Osteocyte (in vitro differentiated cells): ENCODE measurements around the gene OTUB1. TPM values are rescaled to one million over a fixed set of nuclear protein-coding genes. Genes with fewer than 3 reads are reported as not detected.
"Not testable (repeated sequence)": the region's sequence is repeated elsewhere in the genome, so short reads cannot be mapped to it uniquely, and the experiment has no call there.

Experiments
- DNase-seq: peaks from one replicate; pipeline ENCODE4 v3.0.0; 2021; ENCODE audit warnings: mixed read lengths; ENCODE audit not compliant: unreplicated experiment; ENCODE audit errors: extremely low spot score
- H3K27ac Mint-ChIP-seq: one replicate; pipeline ENCODE4 v1.8.0; 2021; ENCODE audit warnings: mild to moderate bottlenecking, mixed read lengths; ENCODE audit not compliant: unreplicated experiment
- H3K27me3 Mint-ChIP-seq: one replicate; pipeline ENCODE4 v1.8.0; 2021; ENCODE audit warnings: mixed read lengths; ENCODE audit not compliant: unreplicated experiment
- H3K36me3 Mint-ChIP-seq: one replicate; pipeline ENCODE4 v1.8.0; 2021; ENCODE audit warnings: mixed read lengths; ENCODE audit not compliant: unreplicated experiment
- H3K4me1 Mint-ChIP-seq: one replicate; pipeline ENCODE4 v1.8.0; 2021; ENCODE audit warnings: mixed read lengths; ENCODE audit not compliant: unreplicated experiment
- H3K4me3 Mint-ChIP-seq: one replicate; pipeline ENCODE4 v1.8.0; 2021; ENCODE audit warnings: mild to moderate bottlenecking, moderate library complexity, mixed read lengths; ENCODE audit not compliant: unreplicated experiment
- H3K9me3 Mint-ChIP-seq: one replicate; pipeline ENCODE4 v1.8.0; 2021; ENCODE audit warnings: mixed read lengths; ENCODE audit not compliant: unreplicated experiment
- total RNA-seq: library from RNA; stranded (reverse); gene quantifications from 2 replicates; pipeline ENCODE4 v1.2.1, GENCODE V29; 2021
- TF ChIP-seq, protein P1 (sequence below): fragments of 200-600 bp; sonication (generic); IDR thresholded peaks from 2 replicates; pipeline ENCODE4 v1.5.0; 2021; ENCODE audit warnings: antibody characterized with exemption, mild to moderate bottlenecking, moderate library complexity

OTUB1 gene
- total RNA-seq, 1 donor from 2014 or later = 71.4 TPM

- DNase-seq = no peak
- no peak overlapping the region for H3K27ac Mint-ChIP-seq
- H3K36me3 Mint-ChIP-seq = peaks cover 33% of the 10 kb centered on the region
- H3K4me3 Mint-ChIP-seq = no peak overlapping the region
- no peaks in the 10 kb centered on the region for H3K9me3 Mint-ChIP-seq
- H3K4me1 Mint-ChIP-seq = peaks cover 8% of the 10 kb centered on the region
- TF ChIP-seq, protein P1, sequence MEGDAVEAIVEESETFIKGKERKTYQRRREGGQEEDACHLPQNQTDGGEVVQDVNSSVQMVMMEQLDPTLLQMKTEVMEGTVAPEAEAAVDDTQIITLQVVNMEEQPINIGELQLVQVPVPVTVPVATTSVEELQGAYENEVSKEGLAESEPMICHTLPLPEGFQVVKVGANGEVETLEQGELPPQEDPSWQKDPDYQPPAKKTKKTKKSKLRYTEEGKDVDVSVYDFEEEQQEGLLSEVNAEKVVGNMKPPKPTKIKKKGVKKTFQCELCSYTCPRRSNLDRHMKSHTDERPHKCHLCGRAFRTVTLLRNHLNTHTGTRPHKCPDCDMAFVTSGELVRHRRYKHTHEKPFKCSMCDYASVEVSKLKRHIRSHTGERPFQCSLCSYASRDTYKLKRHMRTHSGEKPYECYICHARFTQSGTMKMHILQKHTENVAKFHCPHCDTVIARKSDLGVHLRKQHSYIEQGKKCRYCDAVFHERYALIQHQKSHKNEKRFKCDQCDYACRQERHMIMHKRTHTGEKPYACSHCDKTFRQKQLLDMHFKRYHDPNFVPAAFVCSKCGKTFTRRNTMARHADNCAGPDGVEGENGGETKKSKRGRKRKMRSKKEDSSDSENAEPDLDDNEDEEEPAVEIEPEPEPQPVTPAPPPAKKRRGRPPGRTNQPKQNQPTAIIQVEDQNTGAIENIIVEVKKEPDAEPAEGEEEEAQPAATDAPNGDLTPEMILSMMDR = no peak
- H3K27me3 Mint-ChIP-seq = no peaks in the 10 kb centered on the region
These were observed 34.3 kb upstream of the OTUB1 start for GRCh38 chr11:63951779-63952536.

- Mint-ChIP-seq H3K27ac (no peak overlapping the region), H3K4me3 (no peak overlapping the region), H3K9me3 (no peaks in the 10 kb centered on the region), H3K36me3 (peaks cover 33% of the 10 kb centered on the region), H3K4me1 (peaks cover 8% of the 10 kb centered on the region), H3K27me3 (no peaks in the 10 kb centered on the region)
- no peak for DNase-seq
- TF ChIP-seq, protein P1 = no peak
These were observed 33.7 kb upstream of the OTUB1 start for GRCh38 chr11:63952570-63952969.

DNA sequence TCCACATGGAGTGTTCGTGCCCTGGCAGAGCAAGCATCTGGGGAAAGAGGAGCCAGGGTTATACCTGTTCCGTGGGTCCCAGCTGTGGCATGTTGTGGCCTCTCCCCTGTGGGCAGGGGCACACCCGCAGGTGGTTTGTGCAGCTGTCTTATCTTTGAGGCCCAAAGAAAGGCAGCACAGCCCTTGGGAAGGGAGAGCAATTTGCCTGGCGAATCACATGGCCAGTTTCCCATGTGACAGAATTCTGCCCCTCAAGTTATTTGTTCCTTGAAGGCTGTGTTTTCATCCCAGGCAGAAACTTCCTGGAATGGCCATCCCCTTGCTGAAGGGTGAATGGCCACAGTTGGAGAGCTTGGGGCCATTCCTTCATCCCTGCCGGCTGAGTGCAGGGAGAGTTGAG is 28.2 kb upstream of the OTUB1 start:
- H3K27me3 Mint-ChIP-seq = no peaks in the 10 kb centered on the region
- H3K27ac Mint-ChIP-seq = no peak overlapping the region
- H3K9me3 Mint-ChIP-seq = no peaks in the 10 kb centered on the region
- TF ChIP-seq, protein P1 = no peak
- H3K4me3 Mint-ChIP-seq = no peak overlapping the region
- peaks cover 3% of the 10 kb centered on the region for H3K4me1 Mint-ChIP-seq
- no peak for DNase-seq
- peaks cover 20% of the 10 kb centered on the region for H3K36me3 Mint-ChIP-seq

GRCh38 chr11:63961608-63962412 is 24.4 kb upstream of the OTUB1 start:
- Mint-ChIP-seq H3K9me3 (no peaks in the 10 kb centered on the region), H3K27me3 (no peaks in the 10 kb centered on the region), H3K27ac (no peak overlapping the region), H3K36me3 (no peaks in the 10 kb centered on the region), H3K4me1 (peaks cover 3% of the 10 kb centered on the region), H3K4me3 (no peak overlapping the region)
- no peak for DNase-seq
- TF ChIP-seq, protein P1 = no peak

DNA sequence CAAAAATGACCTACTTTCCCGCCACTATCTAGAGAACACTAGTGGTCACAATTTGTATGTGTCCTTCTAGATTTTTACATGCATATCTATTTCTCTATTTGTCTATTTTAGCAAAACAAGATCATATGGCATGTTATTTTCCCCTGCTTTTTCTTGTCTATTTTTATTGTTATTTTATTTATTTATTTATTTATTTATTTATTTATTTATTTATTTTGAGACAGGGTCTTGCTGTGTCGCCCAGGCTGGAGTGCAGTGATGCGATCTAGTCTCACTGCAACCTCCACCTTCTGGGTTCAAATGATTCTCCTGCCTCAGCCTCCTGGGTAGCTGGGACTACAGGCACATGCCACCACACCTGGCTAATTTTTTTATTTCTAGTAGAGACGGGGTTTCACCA is 22.3 kb upstream of the OTUB1 start:
- H3K27me3 Mint-ChIP-seq, H3K27ac Mint-ChIP-seq, H3K4me3 Mint-ChIP-seq, DNase-seq, H3K36me3 Mint-ChIP-seq, H3K4me1 Mint-ChIP-seq, H3K9me3 Mint-ChIP-seq: not testable (repeated sequence)
